ENCODE results near the gene PPP1R36.
"Not testable (repeated sequence)": the region's sequence is repeated elsewhere in the genome, so short reads cannot be mapped to it uniquely, and the experiment has no call there.

Gene PPP1R36

GRCh38 chr14:64549791-64550620 lies at the start of gene PPP1R36:
PPP1R36 (plus strand) TSS chr14:64549961; CDS start chr14:64549998, 37 bp downstream.
- DNase-seq (ENCODE audit: low spot score), result peak; percentile 38

GRCh38 chr14:64500088-64500487 lies 49.7 kb upstream of the PPP1R36 start:
- DNase-seq (ENCODE audit: low spot score), result no peak

GRCh38 chr14:64501411-64502171 lies 48.2 kb upstream of the PPP1R36 start:
- peak; percentile 44 for DNase-seq (ENCODE audit: low spot score)

GRCh38 chr14:64502456-64502855 lies 47.3 kb upstream of the PPP1R36 start:
- DNase-seq (ENCODE audit: low spot score), result no peak

GRCh38 chr14:64502887-64503433 lies 46.8 kb upstream of the PPP1R36 start:
- DNase-seq (ENCODE audit: low spot score), result peak; percentile 41

GRCh38 chr14:64503434-64504309 lies 46.1 kb upstream of the PPP1R36 start, which contains the start of gene ZBTB25:
ZBTB25 (minus strand) TSS chr14:64503838; CDS start chr14:64490533, 13,305 bp downstream.
- peak; percentile 97 for DNase-seq (ENCODE audit: low spot score)

GRCh38 chr14:64504310-64504896 lies 45.4 kb upstream of the PPP1R36 start, which contains the start of gene ZBTB1:
ZBTB1 (plus strand) TSS chr14:64504770; CDS start chr14:64521505, 16,735 bp downstream.
- DNase-seq (ENCODE audit: low spot score), result peak; percentile 83

- peak; percentile 86 for DNase-seq (ENCODE audit: low spot score)
Measured at GRCh38 chr14:64504897-64505794, 44.6 kb upstream of the PPP1R36 start.

GRCh38 chr14:64506721-64507120 lies 43.0 kb upstream of the PPP1R36 start:
- DNase-seq (ENCODE audit: low spot score), result no peak

- peak; percentile 56 for DNase-seq (ENCODE audit: low spot score)
Measured at GRCh38 chr14:64507376-64508156, 42.2 kb upstream of the PPP1R36 start.

- DNase-seq (ENCODE audit: low spot score), result no peak
Measured at GRCh38 chr14:64508215-64508776, 41.5 kb upstream of the PPP1R36 start.

- DNase-seq (ENCODE audit: low spot score), result no peak
Measured at GRCh38 chr14:64509036-64509435, 40.7 kb upstream of the PPP1R36 start.

- peak; percentile 75 for DNase-seq (ENCODE audit: low spot score)
Measured at GRCh38 chr14:64510825-64511671, 38.7 kb upstream of the PPP1R36 start.

GRCh38 chr14:64513271-64513670 lies 36.5 kb upstream of the PPP1R36 start:
- DNase-seq (ENCODE audit: low spot score), result no peak

GRCh38 chr14:64515053-64515452 lies 34.7 kb upstream of the PPP1R36 start:
- DNase-seq (ENCODE audit: low spot score), result no peak

- DNase-seq (ENCODE audit: low spot score), result no peak
Measured at GRCh38 chr14:64516969-64517368, 32.8 kb upstream of the PPP1R36 start.

GRCh38 chr14:64517667-64518066 lies 32.1 kb upstream of the PPP1R36 start:
- not testable (repeated sequence) for DNase-seq (ENCODE audit: low spot score)

GRCh38 chr14:64518229-64518628 lies 31.5 kb upstream of the PPP1R36 start:
- no peak for DNase-seq (ENCODE audit: low spot score)
